HepG2 (cell line): ENCODE data around the gene KDM1B. TPM values are rescaled to one million over a fixed set of nuclear protein-coding genes. Genes with fewer than 3 reads are reported as not detected.
A peak's percentile ranks its signal among the peaks of the same experiment; 100 is the strongest.

Source experiments
- ADNP ChIP-seq: sonication (generic); formaldehyde crosslinking; IDR thresholded peaks from 2 replicates; pipeline ENCODE4 v1.4.0; 2020; ENCODE audit warnings: missing genetic modification reagents
- CSRNP2 ChIP-seq: sonication (generic); formaldehyde crosslinking; conservative IDR thresholded peaks from 2 replicates; pipeline ENCODE4 v1.8.0; 2022; ENCODE audit warnings: low read depth, missing genetic modification reagents
- ELF3 ChIP-seq: IDR thresholded peaks from 2 replicates; pipeline ENCODE4 v1.6.1; 2016; ENCODE audit warnings: missing genetic modification reagents, missing compliant biosample characterization
- KLF15 ChIP-seq: sonication (generic); formaldehyde crosslinking; IDR thresholded peaks from 2 replicates; pipeline ENCODE4 v1.8.1; 2023; ENCODE audit warnings: borderline replicate concordance, mild to moderate bottlenecking, inconsistent platforms, missing genetic modification reagents, mixed read lengths
- MTA1 ChIP-seq: sonication (generic); formaldehyde crosslinking; IDR thresholded peaks from 2 replicates; pipeline ENCODE4 v1.4.0; 2020; ENCODE audit warnings: missing genetic modification reagents, mild to moderate bottlenecking, borderline replicate concordance
- NCOA1 ChIP-seq: sonication (generic); formaldehyde crosslinking; IDR thresholded peaks from 2 replicates; pipeline ENCODE4 v1.9.0; 2021; ENCODE audit warnings: missing genetic modification reagents
- NCOA5 ChIP-seq: sonication (generic); formaldehyde crosslinking; IDR thresholded peaks from 2 replicates; pipeline ENCODE4 v1.4.0; 2020; ENCODE audit warnings: missing genetic modification reagents
- RFX1 ChIP-seq: fragments of 450-650 bp; IDR thresholded peaks from 2 replicates; pipeline ENCODE4 v1.6.1; 2017
- TGIF2 ChIP-seq: IDR thresholded peaks from 2 replicates; pipeline ENCODE4 v1.6.1; 2016; ENCODE audit warnings: control low read depth, missing compliant biosample characterization
- ZFP1 ChIP-seq: IDR thresholded peaks from 2 replicates; pipeline ENCODE4 v1.6.1; 2016
- ZKSCAN8 ChIP-seq: IDR thresholded peaks from 2 replicates; pipeline ENCODE4 v1.6.1; 2016; ENCODE audit warnings: borderline replicate concordance, missing genetic modification reagents, missing compliant biosample characterization
- ZNF142 ChIP-seq: sonication (generic); formaldehyde crosslinking; IDR thresholded peaks from 2 replicates; pipeline ENCODE4 v1.4.0; 2020; ENCODE audit warnings: missing genetic modification reagents
- ZNF367 ChIP-seq: sonication (generic); formaldehyde crosslinking; IDR thresholded peaks from 2 replicates; pipeline ENCODE4 v1.4.0; 2020; ENCODE audit warnings: missing genetic modification reagents, borderline replicate concordance
- ZNF382 ChIP-seq: sonication (generic); formaldehyde crosslinking; IDR thresholded peaks from 2 replicates; pipeline ENCODE4 v1.5.0; 2020; ENCODE audit warnings: missing genetic modification reagents, mild to moderate bottlenecking, borderline replicate concordance
- ZNF552 ChIP-seq: sonication (generic); formaldehyde crosslinking; IDR thresholded peaks from 2 replicates; pipeline ENCODE4 v1.9.0; 2022; ENCODE audit warnings: missing genetic modification reagents, mild to moderate bottlenecking, borderline replicate concordance
- ZNF816 ChIP-seq: sonication (generic); formaldehyde crosslinking; IDR thresholded peaks from 2 replicates; pipeline ENCODE4 v1.8.0; 2022; ENCODE audit warnings: missing genetic modification reagents, mild to moderate bottlenecking, borderline replicate concordance
- ZSCAN22 ChIP-seq: sonication (generic); formaldehyde crosslinking; IDR thresholded peaks from 2 replicates; pipeline ENCODE4 v1.4.0; 2020; ENCODE audit warnings: mild to moderate bottlenecking, missing genetic modification reagents
- polyA plus RNA-seq, 8 experiments: library from polyadenylated mRNA; depleted of rRNA in 3 of 8; stranded (reverse) in 7 of 8; unstranded in 1 of 8; fragments of >200 nt; fragmentation: Illumina TruSeq in 4 of 8; extraction: Trizol in 4 of 8; gene quantifications; 2 replicates each; pipeline versions ENCODE4 v1.2.1 to v1.2.3, GENCODE V29; 2011 to 2016; ENCODE audit warnings: low read depth in 4 of 8, missing spikeins in 1 of 8, mixed read lengths in 1 of 8; ENCODE audit not compliant: insufficient read depth in 1 of 8
- total RNA-seq, 5 experiments: library from RNA; depleted of rRNA; stranded (reverse); fragments of >200 nt; fragmentation: Illumina TruSeq; extraction: Trizol; gene quantifications; 2 replicates each; pipeline ENCODE4 v1.2.3, GENCODE V29; 2016; ENCODE audit warnings: low read depth in 1 of 5
- TF ChIP-seq, protein P1 (sequence below): sonication (generic); formaldehyde crosslinking; IDR thresholded peaks from 2 replicates; pipeline ENCODE4 v1.4.0; 2020; ENCODE audit warnings: missing genetic modification reagents
- TF ChIP-seq, protein P2 (sequence below): sonication (generic); formaldehyde crosslinking; IDR thresholded peaks from 2 replicates; pipeline ENCODE4 v1.5.0; 2020; ENCODE audit warnings: mild to moderate bottlenecking, missing genetic modification reagents

The KDM1B gene
- total and polyA plus RNA-seq, 2 of the 13 experiments (the other 11 are each of a cell fraction or from before 2014, with no cell fraction given): 9.8 to 13.2 TPM

- peak; percentile 85 for TF ChIP-seq ZNF142
- TF ChIP-seq ADNP: no peak
- TF ChIP-seq RFX1: no peak
- peak; percentile 75; the same call in 1 of the 2 replicates for TF ChIP-seq KLF15 (CRISPR knock-in tag)
- TF ChIP-seq, protein P1, sequence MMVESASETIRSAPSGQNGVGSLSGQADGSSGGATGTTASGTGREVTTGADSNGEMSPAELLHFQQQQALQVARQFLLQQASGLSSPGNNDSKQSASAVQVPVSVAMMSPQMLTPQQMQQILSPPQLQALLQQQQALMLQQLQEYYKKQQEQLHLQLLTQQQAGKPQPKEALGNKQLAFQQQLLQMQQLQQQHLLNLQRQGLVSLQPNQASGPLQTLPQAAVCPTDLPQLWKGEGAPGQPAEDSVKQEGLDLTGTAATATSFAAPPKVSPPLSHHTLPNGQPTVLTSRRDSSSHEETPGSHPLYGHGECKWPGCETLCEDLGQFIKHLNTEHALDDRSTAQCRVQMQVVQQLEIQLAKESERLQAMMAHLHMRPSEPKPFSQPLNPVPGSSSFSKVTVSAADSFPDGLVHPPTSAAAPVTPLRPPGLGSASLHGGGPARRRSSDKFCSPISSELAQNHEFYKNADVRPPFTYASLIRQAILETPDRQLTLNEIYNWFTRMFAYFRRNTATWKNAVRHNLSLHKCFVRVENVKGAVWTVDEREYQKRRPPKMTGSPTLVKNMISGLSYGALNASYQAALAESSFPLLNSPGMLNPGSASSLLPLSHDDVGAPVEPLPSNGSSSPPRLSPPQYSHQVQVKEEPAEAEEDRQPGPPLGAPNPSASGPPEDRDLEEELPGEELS (CRISPR knock-in tag): peak; percentile 85
- TF ChIP-seq ZFP1 (CRISPR knock-in tag): peak; percentile 82; the same call in 1 of the 2 replicates
- TF ChIP-seq, protein P2, sequence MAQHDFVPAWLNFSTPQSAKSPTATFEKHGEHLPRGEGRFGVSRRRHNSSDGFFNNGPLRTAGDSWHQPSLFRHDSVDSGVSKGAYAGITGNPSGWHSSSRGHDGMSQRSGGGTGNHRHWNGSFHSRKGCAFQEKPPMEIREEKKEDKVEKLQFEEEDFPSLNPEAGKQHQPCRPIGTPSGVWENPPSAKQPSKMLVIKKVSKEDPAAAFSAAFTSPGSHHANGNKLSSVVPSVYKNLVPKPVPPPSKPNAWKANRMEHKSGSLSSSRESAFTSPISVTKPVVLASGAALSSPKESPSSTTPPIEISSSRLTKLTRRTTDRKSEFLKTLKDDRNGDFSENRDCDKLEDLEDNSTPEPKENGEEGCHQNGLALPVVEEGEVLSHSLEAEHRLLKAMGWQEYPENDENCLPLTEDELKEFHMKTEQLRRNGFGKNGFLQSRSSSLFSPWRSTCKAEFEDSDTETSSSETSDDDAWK (CRISPR knock-in tag): no peak
- TF ChIP-seq ELF3 (CRISPR knock-in tag): peak; percentile 93
- peak; percentile 99 for TF ChIP-seq MTA1
- TF ChIP-seq CSRNP2: no peak
- TF ChIP-seq NCOA5 (CRISPR knock-in tag): no peak
- TF ChIP-seq ZNF816 (CRISPR knock-in tag): no peak
- TF ChIP-seq ZNF367 (CRISPR knock-in tag): no peak
- TF ChIP-seq ZNF382 (CRISPR knock-in tag): no peak
- peak; percentile 95; the same call in 1 of the 2 replicates for TF ChIP-seq ZKSCAN8 (CRISPR knock-in tag)
- TF ChIP-seq ZSCAN22 (CRISPR knock-in tag): peak; percentile 60; the same call in 1 of the 2 replicates
- TF ChIP-seq NCOA1: no peak
- TF ChIP-seq ZNF552 (CRISPR knock-in tag): peak; percentile 99
- TF ChIP-seq TGIF2: peak; percentile 70
These were observed 32.8 kb upstream of the KDM1B start, which contains the start of gene NHLRC1 (continued) for GRCh38 chr6:18122128-18123093.
